ENCODE results near the gene GEMIN5. TPM values are rescaled to one million over a fixed set of nuclear protein-coding genes. Genes with fewer than 3 reads are reported as not detected.

Gene GEMIN5
- total and polyA plus RNA-seq, 2 experiments from 2014 or later, result 18.3 to 46.7 TPM

DNA sequence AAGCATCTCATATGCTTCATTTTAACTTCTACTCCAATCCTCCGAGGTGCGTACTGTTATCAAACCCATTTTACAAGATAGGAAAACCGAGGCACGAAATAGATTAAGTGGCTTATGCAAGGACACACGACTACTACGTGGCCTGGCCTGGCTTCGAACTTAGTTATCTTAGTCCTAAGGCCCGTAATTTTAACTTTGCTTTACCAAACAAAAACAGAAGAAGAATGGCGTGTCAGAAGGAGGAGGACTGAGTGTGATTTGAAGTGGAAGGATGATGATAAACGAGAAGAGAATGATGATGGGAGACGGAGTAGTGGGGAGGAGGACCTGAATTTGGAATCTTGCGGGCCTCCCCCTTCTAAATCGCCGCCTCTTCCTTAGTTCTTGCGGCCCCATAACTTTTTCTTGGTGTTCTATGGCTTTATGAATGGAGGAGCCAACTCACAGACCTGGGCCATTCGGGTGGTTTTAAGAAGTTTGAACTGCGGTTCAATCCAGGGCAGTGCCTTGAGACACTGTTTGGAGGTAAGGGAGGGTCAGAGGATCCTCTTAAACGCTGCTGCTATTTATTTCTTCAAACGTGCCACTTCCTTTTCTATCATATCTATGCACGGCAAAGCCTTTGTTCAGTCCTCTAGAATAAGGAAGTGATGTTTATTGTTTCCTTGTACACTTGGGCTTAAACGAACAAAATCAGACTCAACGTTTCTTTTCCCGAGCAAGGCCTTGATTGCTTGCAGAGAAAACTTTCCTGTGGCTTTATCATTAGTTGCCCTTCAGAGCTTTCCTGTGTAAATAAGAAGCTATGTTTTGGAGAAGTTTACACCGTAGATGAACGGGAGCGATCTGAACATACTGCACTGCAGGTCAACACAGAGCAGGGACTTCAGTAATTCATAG, 78.8 kb downstream of the GEMIN5 start (continued):
- TF ChIP-seq NANOG (IDR thresholded peaks at IDR 0.05; ENCODE audit: borderline replicate concordance), result no peak

DNA sequence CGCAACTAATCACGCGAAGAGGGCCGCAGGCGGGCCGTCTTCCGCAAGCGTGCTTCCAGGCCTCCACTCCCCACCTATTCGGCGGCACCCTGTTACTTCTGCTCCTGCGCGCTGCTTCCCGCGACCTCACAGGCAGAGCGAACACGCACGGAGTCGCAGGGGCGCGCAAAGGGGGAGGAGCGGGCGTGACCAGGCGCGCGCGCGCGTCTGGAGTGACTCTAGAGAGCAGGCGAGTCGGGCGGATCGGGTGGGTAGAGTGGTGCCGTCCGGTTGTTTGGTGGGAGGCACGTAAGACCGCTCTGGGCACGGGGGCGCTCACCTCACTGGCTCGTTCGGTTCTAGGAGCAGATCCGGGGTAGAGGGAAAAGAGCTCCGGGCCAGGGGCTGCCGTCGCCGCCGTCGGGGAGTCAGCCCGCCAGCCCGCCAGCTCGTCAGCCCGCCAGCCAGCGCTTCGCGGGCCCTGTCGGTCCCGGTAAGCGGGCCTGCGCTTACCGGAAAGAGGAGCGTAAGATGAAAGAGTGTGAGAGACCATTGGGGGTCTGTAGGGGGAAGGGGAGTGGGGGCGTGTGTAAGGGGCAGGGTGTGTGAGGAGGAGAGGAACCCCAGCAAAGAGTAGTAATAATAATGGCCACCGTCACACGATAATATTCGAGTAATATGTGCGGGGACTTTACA, 79.6 kb downstream of the GEMIN5 start, which contains the start of gene CNOT8:
Gene CNOT8 (plus strand): TSS at position 331 of the 675 bp plus-strand sequence. CDS start 4,652 bp downstream, outside the sequence.
- Histone ChIP-seq H3K27me3 (ENCODE audit: insufficient read depth) (no peaks in the 10 kb centered on the region), H3K4me2 (peak within 1 kb of the TSS; percentile 93), H3K79me2 (replicated peaks; ENCODE audit: insufficient read depth) (peaks cover 47% of the 10 kb centered on the region), H3F3A (replicated peaks; ENCODE audit: low read depth) (peaks cover 13% of the 10 kb centered on the region; the same call in 1 of the 2 replicates), H2AFZ (peak within 1 kb of the TSS; percentile 63), H3K4me3 (peak within 1 kb of the TSS; percentile 93), H3K36me3 (ENCODE audit: insufficient read depth) (peaks cover 8% of the 10 kb centered on the region; the same call in 1 of the 2 replicates), H3K27ac (ENCODE audit: low read depth) (peak within 1 kb of the TSS; percentile 99), H3K9me2 (ENCODE audit: insufficient read depth) (no peaks in the 10 kb centered on the region), H3K4me1 (ENCODE audit: insufficient read depth) (peaks cover 24% of the 10 kb centered on the region), H4K20me1 (replicated peaks; ENCODE audit: insufficient read depth) (peaks cover 15% of the 10 kb centered on the region; the same call in 1 of the 2 replicates)
- Mint-ChIP-seq H3K27ac (peak within 1 kb of the TSS; percentile 100), H3K36me3 (ENCODE audit: low read depth) (peaks cover 15% of the 10 kb centered on the region), H3K4me1 (peaks cover 26% of the 10 kb centered on the region), H3K4me3 (peak within 1 kb of the TSS; percentile 91), H3K27me3 (ENCODE audit: insufficient read depth, low read depth, poor library complexity) (peaks cover 17% of the 10 kb centered on the region), H3K9me3 (no peaks in the 10 kb centered on the region)
- ATAC-seq, result peak; percentile 90
- DNase-seq (ENCODE audit: low spot score), result peak; percentile 98
- TF ChIP-seq, protein P1, sequence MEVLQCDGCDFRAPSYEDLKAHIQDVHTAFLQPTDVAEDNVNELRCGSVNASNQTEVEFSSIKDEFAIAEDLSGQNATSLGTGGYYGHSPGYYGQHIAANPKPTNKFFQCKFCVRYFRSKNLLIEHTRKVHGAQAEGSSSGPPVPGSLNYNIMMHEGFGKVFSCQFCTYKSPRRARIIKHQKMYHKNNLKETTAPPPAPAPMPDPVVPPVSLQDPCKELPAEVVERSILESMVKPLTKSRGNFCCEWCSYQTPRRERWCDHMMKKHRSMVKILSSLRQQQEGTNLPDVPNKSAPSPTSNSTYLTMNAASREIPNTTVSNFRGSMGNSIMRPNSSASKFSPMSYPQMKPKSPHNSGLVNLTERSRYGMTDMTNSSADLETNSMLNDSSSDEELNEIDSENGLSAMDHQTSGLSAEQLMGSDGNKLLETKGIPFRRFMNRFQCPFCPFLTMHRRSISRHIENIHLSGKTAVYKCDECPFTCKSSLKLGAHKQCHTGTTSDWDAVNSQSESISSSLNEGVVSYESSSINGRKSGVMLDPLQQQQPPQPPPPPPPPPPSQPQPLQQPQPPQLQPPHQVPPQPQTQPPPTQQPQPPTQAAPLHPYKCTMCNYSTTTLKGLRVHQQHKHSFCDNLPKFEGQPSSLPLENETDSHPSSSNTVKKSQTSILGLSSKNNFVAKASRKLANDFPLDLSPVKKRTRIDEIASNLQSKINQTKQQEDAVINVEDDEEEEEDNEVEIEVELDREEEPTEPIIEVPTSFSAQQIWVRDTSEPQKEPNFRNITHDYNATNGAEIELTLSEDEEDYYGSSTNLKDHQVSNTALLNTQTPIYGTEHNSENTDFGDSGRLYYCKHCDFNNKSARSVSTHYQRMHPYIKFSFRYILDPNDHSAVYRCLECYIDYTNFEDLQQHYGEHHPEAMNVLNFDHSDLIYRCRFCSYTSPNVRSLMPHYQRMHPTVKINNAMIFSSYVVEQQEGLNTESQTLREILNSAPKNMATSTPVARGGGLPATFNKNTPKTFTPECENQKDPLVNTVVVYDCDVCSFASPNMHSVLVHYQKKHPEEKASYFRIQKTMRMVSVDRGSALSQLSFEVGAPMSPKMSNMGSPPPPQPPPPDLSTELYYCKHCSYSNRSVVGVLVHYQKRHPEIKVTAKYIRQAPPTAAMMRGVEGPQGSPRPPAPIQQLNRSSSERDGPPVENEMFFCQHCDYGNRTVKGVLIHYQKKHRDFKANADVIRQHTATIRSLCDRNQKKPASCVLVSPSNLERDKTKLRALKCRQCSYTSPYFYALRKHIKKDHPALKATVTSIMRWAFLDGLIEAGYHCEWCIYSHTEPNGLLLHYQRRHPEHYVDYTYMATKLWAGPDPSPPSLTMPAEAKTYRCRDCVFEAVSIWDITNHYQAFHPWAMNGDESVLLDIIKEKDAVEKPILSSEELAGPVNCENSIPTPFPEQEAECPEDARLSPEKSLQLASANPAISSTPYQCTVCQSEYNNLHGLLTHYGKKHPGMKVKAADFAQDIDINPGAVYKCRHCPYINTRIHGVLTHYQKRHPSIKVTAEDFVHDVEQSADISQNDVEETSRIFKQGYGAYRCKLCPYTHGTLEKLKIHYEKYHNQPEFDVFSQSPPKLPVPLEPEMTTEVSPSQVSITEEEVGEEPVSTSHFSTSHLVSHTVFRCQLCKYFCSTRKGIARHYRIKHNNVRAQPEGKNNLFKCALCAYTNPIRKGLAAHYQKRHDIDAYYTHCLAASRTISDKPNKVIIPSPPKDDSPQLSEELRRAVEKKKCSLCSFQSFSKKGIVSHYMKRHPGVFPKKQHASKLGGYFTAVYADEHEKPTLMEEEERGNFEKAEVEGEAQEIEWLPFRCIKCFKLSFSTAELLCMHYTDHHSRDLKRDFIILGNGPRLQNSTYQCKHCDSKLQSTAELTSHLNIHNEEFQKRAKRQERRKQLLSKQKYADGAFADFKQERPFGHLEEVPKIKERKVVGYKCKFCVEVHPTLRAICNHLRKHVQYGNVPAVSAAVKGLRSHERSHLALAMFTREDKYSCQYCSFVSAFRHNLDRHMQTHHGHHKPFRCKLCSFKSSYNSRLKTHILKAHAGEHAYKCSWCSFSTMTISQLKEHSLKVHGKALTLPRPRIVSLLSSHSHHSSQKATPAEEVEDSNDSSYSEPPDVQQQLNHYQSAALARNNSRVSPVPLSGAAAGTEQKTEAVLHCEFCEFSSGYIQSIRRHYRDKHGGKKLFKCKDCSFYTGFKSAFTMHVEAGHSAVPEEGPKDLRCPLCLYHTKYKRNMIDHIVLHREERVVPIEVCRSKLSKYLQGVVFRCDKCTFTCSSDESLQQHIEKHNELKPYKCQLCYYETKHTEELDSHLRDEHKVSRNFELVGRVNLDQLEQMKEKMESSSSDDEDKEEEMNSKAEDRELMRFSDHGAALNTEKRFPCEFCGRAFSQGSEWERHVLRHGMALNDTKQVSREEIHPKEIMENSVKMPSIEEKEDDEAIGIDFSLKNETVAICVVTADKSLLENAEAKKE (CRISPR knock-in tag; IDR thresholded peaks at IDR 0.05), result no peak
- TF ChIP-seq, protein P2, sequence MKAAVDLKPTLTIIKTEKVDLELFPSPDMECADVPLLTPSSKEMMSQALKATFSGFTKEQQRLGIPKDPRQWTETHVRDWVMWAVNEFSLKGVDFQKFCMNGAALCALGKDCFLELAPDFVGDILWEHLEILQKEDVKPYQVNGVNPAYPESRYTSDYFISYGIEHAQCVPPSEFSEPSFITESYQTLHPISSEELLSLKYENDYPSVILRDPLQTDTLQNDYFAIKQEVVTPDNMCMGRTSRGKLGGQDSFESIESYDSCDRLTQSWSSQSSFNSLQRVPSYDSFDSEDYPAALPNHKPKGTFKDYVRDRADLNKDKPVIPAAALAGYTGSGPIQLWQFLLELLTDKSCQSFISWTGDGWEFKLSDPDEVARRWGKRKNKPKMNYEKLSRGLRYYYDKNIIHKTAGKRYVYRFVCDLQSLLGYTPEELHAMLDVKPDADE (IDR thresholded peaks at IDR 0.05), result peak; percentile 55; the same call in 1 of the 2 replicates
- TF ChIP-seq, protein P3, sequence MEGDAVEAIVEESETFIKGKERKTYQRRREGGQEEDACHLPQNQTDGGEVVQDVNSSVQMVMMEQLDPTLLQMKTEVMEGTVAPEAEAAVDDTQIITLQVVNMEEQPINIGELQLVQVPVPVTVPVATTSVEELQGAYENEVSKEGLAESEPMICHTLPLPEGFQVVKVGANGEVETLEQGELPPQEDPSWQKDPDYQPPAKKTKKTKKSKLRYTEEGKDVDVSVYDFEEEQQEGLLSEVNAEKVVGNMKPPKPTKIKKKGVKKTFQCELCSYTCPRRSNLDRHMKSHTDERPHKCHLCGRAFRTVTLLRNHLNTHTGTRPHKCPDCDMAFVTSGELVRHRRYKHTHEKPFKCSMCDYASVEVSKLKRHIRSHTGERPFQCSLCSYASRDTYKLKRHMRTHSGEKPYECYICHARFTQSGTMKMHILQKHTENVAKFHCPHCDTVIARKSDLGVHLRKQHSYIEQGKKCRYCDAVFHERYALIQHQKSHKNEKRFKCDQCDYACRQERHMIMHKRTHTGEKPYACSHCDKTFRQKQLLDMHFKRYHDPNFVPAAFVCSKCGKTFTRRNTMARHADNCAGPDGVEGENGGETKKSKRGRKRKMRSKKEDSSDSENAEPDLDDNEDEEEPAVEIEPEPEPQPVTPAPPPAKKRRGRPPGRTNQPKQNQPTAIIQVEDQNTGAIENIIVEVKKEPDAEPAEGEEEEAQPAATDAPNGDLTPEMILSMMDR (conservative IDR thresholded peaks at IDR 0.05; ENCODE audit: low read depth in 2 of 2), result peak in 1 of 2 experiments; percentile 13; a peak in 1 of 4 replicates
- TF ChIP-seq POLR2AphosphoS5 (IDR thresholded peaks at IDR 0.05; ENCODE audit: low read depth) (peak; percentile 99), CREB1 (CRISPR knock-in tag; IDR thresholded peaks at IDR 0.05; ENCODE audit: low read depth) (peak; percentile 54)

Measured in GM23338 (cell line).